Measurements from ENCODE around the gene ZNF700.
"Not testable (repeated sequence)": the region's sequence is repeated elsewhere in the genome, so short reads cannot be mapped to it uniquely, and the experiment has no call there.

The ZNF700 gene

GRCh38 chr19:11921852-11922495 is 2.9 kb upstream of the ZNF700 start:
- FAIRE-seq = no peak
- no peak for TF ChIP-seq POLR2A (IDR thresholded peaks at IDR 0.05; ENCODE audit: low read depth, low read length)

GRCh38 chr19:11925651-11926187 is 812 bp downstream of the ZNF700 start:
- FAIRE-seq; DNase-seq (ENCODE audit: insufficient read length, low spot score): not testable (repeated sequence)

More at GRCh38 chr19:11921852-11922495, 2.9 kb upstream of the ZNF700 start:
- DNase-seq (ENCODE audit: insufficient read length, low spot score) = no peak

- DNase-seq (ENCODE audit: insufficient read length, low spot score) (no peak), FAIRE-seq (no peak)
- TF ChIP-seq POLR2A (IDR thresholded peaks at IDR 0.05; ENCODE audit: low read depth, low read length) = no peak
Measured at GRCh38 chr19:11927227-11927626, 2.3 kb downstream of the ZNF700 start.

GRCh38 chr19:11931051-11931450 is 6.1 kb downstream of the ZNF700 start:
- DNase-seq (ENCODE audit: insufficient read length, low spot score) (no peak), FAIRE-seq (no peak)
- no peak for TF ChIP-seq POLR2A (IDR thresholded peaks at IDR 0.05; ENCODE audit: low read depth, low read length)

- FAIRE-seq (no peak), DNase-seq (ENCODE audit: insufficient read length, low spot score) (no peak)
- no peak for TF ChIP-seq POLR2A (IDR thresholded peaks at IDR 0.05; ENCODE audit: low read depth, low read length)
Measured at GRCh38 chr19:11931513-11931912, 6.6 kb downstream of the ZNF700 start.

GRCh38 chr19:11935829-11936228 is 10.9 kb downstream of the ZNF700 start:
- FAIRE-seq; DNase-seq (ENCODE audit: insufficient read length, low spot score): not testable (repeated sequence)

- not testable (repeated sequence) for FAIRE-seq; DNase-seq (ENCODE audit: insufficient read length, low spot score)
Measured at GRCh38 chr19:11938383-11938782, 13.5 kb downstream of the ZNF700 start.

- DNase-seq (ENCODE audit: insufficient read length, low spot score); FAIRE-seq: not testable (repeated sequence)
Measured at GRCh38 chr19:11941361-11941887, 16.5 kb downstream of the ZNF700 start.

- DNase-seq (ENCODE audit: insufficient read length, low spot score) (no peak), FAIRE-seq (no peak)
- no peak for TF ChIP-seq POLR2A (IDR thresholded peaks at IDR 0.05; ENCODE audit: low read depth, low read length)
Measured at GRCh38 chr19:11942008-11942842, 17.3 kb downstream of the ZNF700 start.

- TF ChIP-seq POLR2A (IDR thresholded peaks at IDR 0.05; ENCODE audit: low read depth, low read length) = no peak
- FAIRE-seq (no peak), DNase-seq (ENCODE audit: insufficient read length, low spot score) (no peak)
Measured at GRCh38 chr19:11942843-11943108, 17.9 kb downstream of the ZNF700 start.

- FAIRE-seq (no peak), DNase-seq (ENCODE audit: insufficient read length, low spot score) (no peak)
- TF ChIP-seq POLR2A (IDR thresholded peaks at IDR 0.05; ENCODE audit: low read depth, low read length) = no peak
Measured at GRCh38 chr19:11944656-11945055, 19.7 kb downstream of the ZNF700 start.

- DNase-seq (ENCODE audit: insufficient read length, low spot score) (no peak), FAIRE-seq (no peak)
- TF ChIP-seq POLR2A (IDR thresholded peaks at IDR 0.05; ENCODE audit: low read depth, low read length) = no peak
Measured at GRCh38 chr19:11948646-11949045, 23.7 kb downstream of the ZNF700 start.

GRCh38 chr19:11949201-11949600 is 24.3 kb downstream of the ZNF700 start:
- FAIRE-seq = no peak
- TF ChIP-seq POLR2A (IDR thresholded peaks at IDR 0.05; ENCODE audit: low read depth, low read length) = no peak
- no peak for DNase-seq (ENCODE audit: insufficient read length, low spot score)

- not testable (repeated sequence) for FAIRE-seq; DNase-seq (ENCODE audit: insufficient read length, low spot score)
Measured at GRCh38 chr19:11949614-11950080, 24.7 kb downstream of the ZNF700 start.

- DNase-seq (ENCODE audit: insufficient read length, low spot score) (no peak), FAIRE-seq (no peak)
- TF ChIP-seq POLR2A (IDR thresholded peaks at IDR 0.05; ENCODE audit: low read depth, low read length) = no peak
Measured at GRCh38 chr19:11950312-11950711, 25.4 kb downstream of the ZNF700 start.

All from H54 (cell line).